K562 (cell line): ENCODE results near the gene TCF23. TPM values are rescaled to one million over a fixed set of nuclear protein-coding genes. Genes with fewer than 3 reads are reported as not detected.
A peak's percentile ranks its signal among the peaks of the same experiment; 100 is the strongest.

Experiments used
- ATAC-seq: fragments of 200-7000 bp; cut with Tn5 transposase; 3 replicates; pipeline ENCODE4 v1.9.1; 2020; ENCODE audit warnings: moderate library complexity
- BruUV-seq: library from RNA; stranded (reverse); fragments of 400-500 nt; replicated peaks from 2 replicates; lab custom pipeline; 2021; lab: Mats Ljungman, UMichigan
- CTCF ChIA-PET: fragments of 300-600 bp; formaldehyde crosslinking; extraction: SDS; loops from one replicate; lab custom pipeline; 2021; ENCODE audit warnings: low intra/inter-chr PET ratio; lab: Yijun Ruan, JAX
- POLR2A ChIA-PET: fragments of 300-600, 350-650 bp; sonication (Branson Sonifier 250); formaldehyde crosslinking; extraction: SDS; loops from one replicate; lab custom pipeline; 2021; ENCODE audit warnings: antibody characterized with exemption, inconsistent platforms; lab: Yijun Ruan, JAX
- DNase-seq, 4 experiments: peaks; one replicate each; pipeline versions ENCODE4 v3.0.0 to v3.0.0-alpha.2; 2011 to 2018; ENCODE audit warnings: low spot score in 3 of 4, mixed read lengths in 3 of 4; ENCODE audit errors: extremely low read depth in 1 of 4
- FAIRE-seq: peaks from 2 replicates; lab custom pipeline; 2011; peaks lifted over from hg19 to GRCh38; lab: Jason Lieb, UNC
- H2AFZ ChIP-seq: 2 replicates; pipeline ENCODE4 v1.6.0; 2011; ENCODE audit warnings: low read depth, low read length, control low read depth, inconsistent platforms
- H3K27ac ChIP-seq: fragments of 200-600 bp; 3 replicates; pipeline ENCODE4 v1.8.0; 2011; ENCODE audit warnings: low read depth, mild to moderate bottlenecking, control low read depth, inconsistent platforms, low read length, moderate library complexity, mixed read lengths; ENCODE audit errors: extremely low read depth
- H3K27me3 ChIP-seq, 2 experiments: fragments of 300-600 bp in 1 of 2; 2 replicates in 1 of 2; 3 replicates in 1 of 2; pipeline versions ENCODE4 v1.6.0 to v1.8.0; 2011; ENCODE audit warnings: inconsistent platforms in 2 of 2, low read length in 2 of 2, mild to moderate bottlenecking in 1 of 2, mixed read lengths in 1 of 2, moderate library complexity in 1 of 2; ENCODE audit not compliant: control insufficient read depth in 2 of 2, insufficient read depth in 2 of 2
- H3K36me3 ChIP-seq: fragments of 300-600 bp; 3 replicates; pipeline ENCODE4 v1.8.0; 2011; ENCODE audit warnings: mild to moderate bottlenecking, low read length, inconsistent platforms; ENCODE audit not compliant: control insufficient read depth, insufficient read depth
- H3K4me1 ChIP-seq, 2 experiments: fragments of 200-600 bp in 1 of 2; replicated peaks in 1 of 2; 2 replicates in 1 of 2; 3 replicates in 1 of 2; pipeline versions ENCODE4 v1.5.1 to v1.8.0; 2011; ENCODE audit warnings: inconsistent platforms in 2 of 2, low read length in 2 of 2, mild to moderate bottlenecking in 1 of 2, mixed read lengths in 1 of 2, moderate library complexity in 1 of 2; ENCODE audit not compliant: control insufficient read depth in 2 of 2, insufficient read depth in 2 of 2
- H3K4me2 ChIP-seq: 2 replicates; pipeline ENCODE4 v1.6.1; 2011; ENCODE audit warnings: low read length, control low read depth, inconsistent platforms, mixed read lengths; ENCODE audit not compliant: insufficient read depth
- H3K4me3 ChIP-seq: fragments of 200-600 bp; sonication (generic), shearing (Covaris generic); 2 replicates; pipeline ENCODE4 v1.5.1; 2016; ENCODE audit warnings: control low read depth, inconsistent platforms
- H3K79me2 ChIP-seq: fragments of 200-600 bp; 3 replicates; pipeline ENCODE4 v1.8.0; 2011; ENCODE audit warnings: low read length, inconsistent platforms; ENCODE audit not compliant: control insufficient read depth, insufficient read depth
- H3K9ac ChIP-seq, 2 experiments: 2 replicates each; pipeline versions ENCODE4 v1.6.0 to v1.6.1; 2011; ENCODE audit warnings: low read depth in 2 of 2, low read length in 2 of 2, control low read depth in 1 of 2, inconsistent platforms in 1 of 2, mild to moderate bottlenecking in 1 of 2, mixed read lengths in 1 of 2; ENCODE audit not compliant: insufficient read depth in 1 of 2
- H3K9me1 ChIP-seq: one replicate; pipeline ENCODE4 v1.6.0; 2011; ENCODE audit warnings: inconsistent platforms, mild to moderate bottlenecking, low read length, moderate library complexity; ENCODE audit not compliant: control insufficient read depth, insufficient read depth
- H3K9me3 ChIP-seq: replicated peaks from 2 replicates; pipeline ENCODE4 v1.5.1; 2011; ENCODE audit warnings: low read depth, low read length, inconsistent platforms; ENCODE audit not compliant: control insufficient read depth, insufficient read depth
- H4K20me1 ChIP-seq: replicated peaks from 2 replicates; pipeline ENCODE4 v1.6.1; 2011; ENCODE audit warnings: low read length, inconsistent platforms, mixed read lengths; ENCODE audit not compliant: control insufficient read depth, insufficient read depth
- ARID1B ChIP-seq: fragments of 450-650 bp; IDR thresholded peaks from 2 replicates; pipeline ENCODE4 v1.6.1; 2016; ENCODE audit warnings: antibody characterized with exemption, mild to moderate bottlenecking, inconsistent platforms
- ATF7 ChIP-seq: fragments of 450-650 bp; IDR thresholded peaks from 2 replicates; pipeline ENCODE4 v1.7.1; 2014; ENCODE audit warnings: mild to moderate bottlenecking, moderate library complexity
- C11orf30 ChIP-seq: fragments of 450-650 bp; IDR thresholded peaks from 2 replicates; pipeline ENCODE4 v1.6.1; 2016; ENCODE audit warnings: low read depth, mild to moderate bottlenecking
- CHAMP1 ChIP-seq: fragments of 450-650 bp; IDR thresholded peaks from 2 replicates; pipeline ENCODE4 v1.6.1; 2016; ENCODE audit warnings: mild to moderate bottlenecking
- CTBP1 ChIP-seq: fragments of 450-650 bp; IDR thresholded peaks from 2 replicates; pipeline ENCODE4 v1.6.1; 2016; ENCODE audit warnings: borderline replicate concordance
- GATA2 ChIP-seq: sonication (generic); formaldehyde crosslinking; IDR thresholded peaks from 2 replicates; pipeline ENCODE4 v1.4.0; 2020; ENCODE audit warnings: mild to moderate bottlenecking, missing genetic modification reagents
- MBD1 ChIP-seq: fragments of 250-450 bp; sonication (Bioruptor Pico); IDR thresholded peaks from 2 replicates; pipeline ENCODE4 v1.8.0; 2022; ENCODE audit warnings: inconsistent platforms
- MYNN ChIP-seq, 2 experiments: sonication (generic); formaldehyde crosslinking in 1 of 2; IDR thresholded peaks; 2 replicates each; pipeline versions ENCODE4 v1.5.0 to v1.6.1; 2016 to 2020; ENCODE audit warnings: antibody characterized with exemption in 1 of 2, missing genetic modification reagents in 1 of 2
- REST ChIP-seq, 2 experiments: fragments of 450-650 bp; formaldehyde crosslinking in 1 of 2; IDR thresholded peaks; 2 replicates each; pipeline versions ENCODE4 v1.4.0 to v1.6.1; 2014 to 2020; ENCODE audit warnings: mild to moderate bottlenecking in 2 of 2, borderline replicate concordance in 1 of 2, low read depth in 1 of 2
- TAF7 ChIP-seq: fragments of 450-650 bp; IDR thresholded peaks from 2 replicates; pipeline ENCODE4 v1.6.1; 2016; ENCODE audit warnings: missing genetic modification characterization, missing compliant biosample characterization
- TEAD2 ChIP-seq: fragments of 450-650 bp; IDR thresholded peaks from 2 replicates; pipeline ENCODE4 v1.6.1; 2016; ENCODE audit warnings: missing genetic modification characterization, control low read depth, missing compliant biosample characterization
- WGBS: fragments of 100-300 bp; shearing (Covaris generic); methylation state at CpG from one replicate; pipeline ENCODE4 v1.1.6; 2016; ENCODE audit warnings: low coverage, mixed read lengths; ENCODE audit not compliant: insufficient coverage; ENCODE audit errors: missing lambda C conversion rate; 5-methylcytosine and 5-hydroxymethylcytosine counted together
- in situ Hi-C: fragments of 300-500 bp; cut with MboI; formaldehyde crosslinking; loops from 4 replicates; pipeline ENCODE4 v1.15.0; 2018; ENCODE audit warnings: inconsistent platforms, mixed read lengths
- intact Hi-C: fragments of 100-400 bp; cut with micrococcal nuclease; formaldehyde crosslinking; loops from 2 replicates; pipeline ENCODE4 v1.14.2; 2022
- polyA plus RNA-seq, 8 experiments: library from polyadenylated mRNA; depleted of rRNA in 4 of 8; stranded (reverse) in 5 of 8; unstranded in 3 of 8; fragments of >200 nt; fragmentation: Nextera tagmentation in 2 of 8; fragmentation: Illumina TruSeq in 1 of 8; extraction: Ambion mirVana in 2 of 8; extraction: Trizol in 1 of 8; gene quantifications; 2 replicates each; pipeline versions ENCODE4 v1.2.1 to v1.2.3, GENCODE V29; 2011 to 2014; ENCODE audit warnings: inconsistent platforms in 1 of 8, missing spikeins in 1 of 8
- total RNA-seq, 7 experiments: library from RNA; depleted of rRNA in 6 of 7; stranded (reverse); fragments of >200 nt in 6 of 7; fragmentation: Illumina TruSeq in 2 of 7; extraction: Trizol in 2 of 7; gene quantifications; 2 replicates each; pipeline versions ENCODE4 v1.2.1 to v1.2.3, GENCODE V29; 2011 to 2021; ENCODE audit warnings: low replicate concordance in 1 of 7

The TCF23 gene
- total and polyA plus RNA-seq, 9 of the 15 experiments (the other 6 are each of a cell fraction or from before 2014, with no cell fraction given), result 0.07 TPM; not detected in 8

- Histone ChIP-seq H3K9me1 (no peaks in the 10 kb centered on the region), H3K4me2 (no peak overlapping the region), H3K9me3 (no peaks in the 10 kb centered on the region), H3K9ac (no peak overlapping the region), H3K36me3 (no peaks in the 10 kb centered on the region), H3K27me3 (peaks cover 0 to 4% of the 10 kb centered on the region in 2 experiments; a peak in 1 of 5 replicates), H3K4me1 (peaks cover 0 to 10% of the 10 kb centered on the region in 2 experiments; a peak in 3 of 5 replicates), H3K4me3 (no peak overlapping the region), H4K20me1 (no peaks in the 10 kb centered on the region), H2AFZ (peak overlapping the region; percentile 24; the same call in 1 of the 2 replicates), H3K27ac (no peak overlapping the region), H3K79me2 (no peaks in the 10 kb centered on the region)
- DNase-seq (no peak), FAIRE-seq (no peak), ATAC-seq (no peak)
- ChIA-PET CTCF (no interaction called here), POLR2A (no interaction called here)
- WGBS, result 41% methylated on average over 4 of the region's 4 CpGs
- intact Hi-C loops, result loop anchor here (10.0 kb wide), 1 partner anchor 339 kb away; the partner anchor contains the start of gene DPYSL5
- BruUV-seq, result no TSS peak
- in situ Hi-C loops, result no loop called here
- TF ChIP-seq GATA2 (CRISPR knock-in tag) (no peak), CTBP1 (no peak), MYNN (IDR thresholded peaks at IDR 0.05) (no peak), MYNN (CRISPR knock-in tag; IDR thresholded peaks at IDR 0.05) (no peak), C11orf30 (no peak), TAF7 (tag) (no peak), ATF7 (no peak), MBD1 (CRISPR knock-in tag) (no peak), TEAD2 (tag) (no peak), ARID1B (no peak), CHAMP1 (no peak), REST (IDR thresholded peaks at IDR 0.05; ENCODE audit: borderline replicate concordance) (no peak), REST (CRISPR knock-in tag; IDR thresholded peaks at IDR 0.05; ENCODE audit: low read depth) (no peak)
These were observed 35.3 kb downstream of the TCF23 start for GRCh38 chr2:27184115-27184514.
